Breast epithelium (tissue), 4 donors: ENCODE measurements around the gene ITGB7. TPM values are rescaled to one million over a fixed set of nuclear protein-coding genes. Genes with fewer than 3 reads are reported as not detected.

Experiments
- DNase-seq, 2 donors: peaks; one replicate each; pipeline ENCODE4 v3.0.0-alpha.2; 2019; ENCODE audit warnings: low spot score in 2 of 2
- H3K27ac ChIP-seq, 2 donors: fragments of 200-600 bp; sonication (generic) in 1 of 2; one replicate each; pipeline ENCODE4 v1.5.1; 2016 to 2019; ENCODE audit warnings: mild to moderate bottlenecking in 1 of 2
- H3K27me3 ChIP-seq, 2 donors: fragments of 200-600 bp; sonication (generic) in 1 of 2; one replicate each; pipeline versions ENCODE4 v1.5.1 to v1.6.0; 2017 to 2019; ENCODE audit warnings: control low read depth in 1 of 2, mild to moderate bottlenecking in 1 of 2
- H3K36me3 ChIP-seq: fragments of 200-600 bp; one replicate; pipeline ENCODE4 v1.5.1; 2019
- H3K4me1 ChIP-seq, 2 donors: fragments of 200-600 bp; sonication (generic); one replicate each; pipeline ENCODE4 v1.5.1; 2016 to 2019; ENCODE audit warnings: control low read depth in 1 of 2
- H3K4me3 ChIP-seq, 3 donors: fragments of 200-600 bp; sonication (generic); 1 replicate in 2 of 3; 2 replicates in 1 of 3; pipeline ENCODE4 v1.5.1; 2016 to 2019; ENCODE audit warnings: mild to moderate bottlenecking in 3 of 3, moderate library complexity in 2 of 3
- H3K9me3 ChIP-seq, 2 donors: fragments of 200-600 bp; sonication (generic) in 1 of 2; one replicate each; pipeline ENCODE4 v1.5.1; 2016 to 2019; ENCODE audit warnings: control low read depth in 1 of 2
- CTCF ChIP-seq, 3 donors: fragments of 450-650 bp; IDR thresholded peaks; one replicate each; pipeline ENCODE4 v1.5.1; 2016 to 2017; ENCODE audit warnings: antibody characterized with exemption in 3 of 3, mild to moderate bottlenecking in 3 of 3, moderate library complexity in 3 of 3
- POLR2A ChIP-seq: fragments of 450-650 bp; IDR thresholded peaks from one replicate; pipeline ENCODE4 v1.6.1; 2016; ENCODE audit warnings: antibody characterized with exemption, mild to moderate bottlenecking, moderate library complexity
- POLR2AphosphoS5 ChIP-seq, 3 donors: sonication (generic); formaldehyde crosslinking; IDR thresholded peaks; one replicate each; pipeline ENCODE4 v1.6.1; 2017; ENCODE audit warnings: antibody characterized with exemption in 3 of 3
- intact Hi-C: fragments of 100-400 bp; cut with DNase I; formaldehyde crosslinking; loops from one replicate; pipeline ENCODE4 v1.15.1; 2023; ENCODE audit warnings: low total_unique reads
- total RNA-seq, 3 donors: library from RNA; depleted of rRNA; stranded (reverse); fragments of >200 nt; gene quantifications; one replicate each; pipeline ENCODE4 v1.1.0, GENCODE V29; 2016

ITGB7 gene, protein sequence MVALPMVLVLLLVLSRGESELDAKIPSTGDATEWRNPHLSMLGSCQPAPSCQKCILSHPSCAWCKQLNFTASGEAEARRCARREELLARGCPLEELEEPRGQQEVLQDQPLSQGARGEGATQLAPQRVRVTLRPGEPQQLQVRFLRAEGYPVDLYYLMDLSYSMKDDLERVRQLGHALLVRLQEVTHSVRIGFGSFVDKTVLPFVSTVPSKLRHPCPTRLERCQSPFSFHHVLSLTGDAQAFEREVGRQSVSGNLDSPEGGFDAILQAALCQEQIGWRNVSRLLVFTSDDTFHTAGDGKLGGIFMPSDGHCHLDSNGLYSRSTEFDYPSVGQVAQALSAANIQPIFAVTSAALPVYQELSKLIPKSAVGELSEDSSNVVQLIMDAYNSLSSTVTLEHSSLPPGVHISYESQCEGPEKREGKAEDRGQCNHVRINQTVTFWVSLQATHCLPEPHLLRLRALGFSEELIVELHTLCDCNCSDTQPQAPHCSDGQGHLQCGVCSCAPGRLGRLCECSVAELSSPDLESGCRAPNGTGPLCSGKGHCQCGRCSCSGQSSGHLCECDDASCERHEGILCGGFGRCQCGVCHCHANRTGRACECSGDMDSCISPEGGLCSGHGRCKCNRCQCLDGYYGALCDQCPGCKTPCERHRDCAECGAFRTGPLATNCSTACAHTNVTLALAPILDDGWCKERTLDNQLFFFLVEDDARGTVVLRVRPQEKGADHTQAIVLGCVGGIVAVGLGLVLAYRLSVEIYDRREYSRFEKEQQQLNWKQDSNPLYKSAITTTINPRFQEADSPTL
- total RNA-seq = 1 to 10 TPM; 1.1 to 2.9 (median 2.9) TPM

- intact Hi-C loops = no loop called here
- Histone ChIP-seq H3K4me1 (no peaks in the 10 kb centered on the region), H3K27me3 (no peaks in the 10 kb centered on the region), H3K36me3 (peaks cover 11% of the 10 kb centered on the region), H3K4me3 (no peak within 1 kb of the TSS), H3K9me3 (no peaks in the 10 kb centered on the region), H3K27ac (peak within 1 kb of the TSS; percentile 57 to 68)
- DNase-seq = no peak
- no peak for TF ChIP-seq POLR2AphosphoS5 (IDR thresholded peaks at IDR 0.05)
- TF ChIP-seq POLR2A = no peak
- TF ChIP-seq CTCF (IDR thresholded peaks at IDR 0.05) = no peak
Observed at GRCh38 chr12:53207042-53207441, at the start of gene ITGB7. TSS of gene ITGB7 (minus strand) at chr12:53207251. CDS start at chr12:53200443, 6,808 bp downstream.

GRCh38 chr12:53255996-53256395, 48.9 kb upstream of the ITGB7 start:
- no peak overlapping the region for H3K27ac ChIP-seq
- no peaks in the 10 kb centered on the region for H3K36me3 ChIP-seq
- no peaks in the 10 kb centered on the region for H3K27me3 ChIP-seq
- TF ChIP-seq POLR2A (no peak), POLR2AphosphoS5 (IDR thresholded peaks at IDR 0.05) (no peak), CTCF (IDR thresholded peaks at IDR 0.05) (no peak)
- no peak overlapping the region for H3K4me3 ChIP-seq
- no peaks in the 10 kb centered on the region for H3K9me3 ChIP-seq
- intact Hi-C loops = no loop called here
- peaks cover 0 to 11% of the 10 kb centered on the region in 2 donors for H3K4me1 ChIP-seq
- DNase-seq = no peak

- Histone ChIP-seq H3K27ac (peak overlapping the region in 1 of 2 donors; percentile 5), H3K9me3 (no peaks in the 10 kb centered on the region), H3K4me3 (no peak overlapping the region), H3K4me1 (peaks cover 0 to 11% of the 10 kb centered on the region in 2 donors), H3K27me3 (no peaks in the 10 kb centered on the region), H3K36me3 (no peaks in the 10 kb centered on the region)
- TF ChIP-seq POLR2A (no peak), CTCF (IDR thresholded peaks at IDR 0.05) (no peak), POLR2AphosphoS5 (IDR thresholded peaks at IDR 0.05) (no peak)
- intact Hi-C loops = loop anchor here (5.0 kb wide), 1 partner anchor 38 kb away; no protein-coding TSS in a partner anchor
- DNase-seq = no peak
Observed at GRCh38 chr12:53254816-53255545, 47.9 kb upstream of the ITGB7 start.

DNA sequence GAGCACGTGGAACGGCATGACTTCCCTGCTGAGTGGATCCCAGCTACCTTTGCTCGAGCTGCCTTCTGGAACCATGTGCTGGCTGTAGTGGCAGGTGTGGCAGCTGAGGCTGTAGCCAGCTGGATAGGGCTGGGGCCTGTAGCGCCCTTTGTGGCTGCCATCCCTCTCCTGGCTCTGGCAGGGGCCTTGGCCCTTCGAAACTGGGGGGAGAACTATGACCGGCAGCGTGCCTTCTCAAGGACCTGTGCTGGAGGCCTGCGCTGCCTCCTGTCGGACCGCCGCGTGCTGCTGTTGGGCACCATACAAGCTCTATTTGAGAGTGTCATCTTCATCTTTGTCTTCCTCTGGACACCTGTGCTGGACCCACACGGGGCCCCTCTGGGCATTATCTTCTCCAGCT, 46.2 kb upstream of the ITGB7 start:
- H3K9me3 ChIP-seq = no peaks in the 10 kb centered on the region
- peaks cover 0 to 11% of the 10 kb centered on the region in 2 donors for H3K4me1 ChIP-seq
- no peaks in the 10 kb centered on the region for H3K36me3 ChIP-seq
- H3K4me3 ChIP-seq = peak overlapping the region in 2 of 3 donors; percentile 76 to 97
- no peak for DNase-seq
- intact Hi-C loops = loop anchor here (5.0 kb wide), 1 partner anchor 36 kb away; no protein-coding TSS in a partner anchor
- H3K27ac ChIP-seq = peak overlapping the region; percentile 84 to 97
- TF ChIP-seq POLR2A (no peak), POLR2AphosphoS5 (IDR thresholded peaks at IDR 0.05) (no peak), CTCF (IDR thresholded peaks at IDR 0.05) (no peak)
- H3K27me3 ChIP-seq = no peaks in the 10 kb centered on the region
